ENCODE measurements around the gene PDE11A. TPM values are rescaled to one million over a fixed set of nuclear protein-coding genes. Genes with fewer than 3 reads are reported as not detected.
A peak's percentile ranks its signal among the peaks of the same experiment; 100 is the strongest.

The PDE11A gene
- polyA plus RNA-seq, 1 experiment: 0.53 TPM

GRCh38 chr2:177635696-177636095 is 436.9 kb downstream of the PDE11A start:
- no peak for TF ChIP-seq CTCF (IDR thresholded peaks at IDR 0.05; ENCODE audit: insufficient read depth, low read depth, low read length)
- CTCF ChIA-PET: no interaction called here
- H3K4me3 ChIP-seq (ENCODE audit: low read depth, low read length): no peak overlapping the region
- no peaks in the 10 kb centered on the region for H3K27me3 ChIP-seq (ENCODE audit: control insufficient read depth, insufficient read depth, low read length)
- DNase-seq (ENCODE audit: low read depth): no peak
- POLR2A ChIA-PET: no interaction called here
- H3K36me3 ChIP-seq (ENCODE audit: control insufficient read depth, insufficient read depth, low read length): no peaks in the 10 kb centered on the region

- no peaks in the 10 kb centered on the region for H3K36me3 ChIP-seq (ENCODE audit: control insufficient read depth, insufficient read depth, low read length)
- no peaks in the 10 kb centered on the region for H3K27me3 ChIP-seq (ENCODE audit: control insufficient read depth, insufficient read depth, low read length)
- no peak for TF ChIP-seq CTCF (IDR thresholded peaks at IDR 0.05; ENCODE audit: insufficient read depth, low read depth, low read length)
- ChIA-PET POLR2A (no interaction called here), CTCF (no interaction called here)
- H3K4me3 ChIP-seq (ENCODE audit: low read depth, low read length): peak overlapping the region; percentile 18; the same call in 1 of the 2 replicates
- DNase-seq (ENCODE audit: low read depth): no peak
Measured at GRCh38 chr2:177633910-177634294, 438.7 kb downstream of the PDE11A start.

GRCh38 chr2:177633111-177633510 is 439.5 kb downstream of the PDE11A start:
- no peak for TF ChIP-seq CTCF (IDR thresholded peaks at IDR 0.05; ENCODE audit: insufficient read depth, low read depth, low read length)
- Histone ChIP-seq H3K36me3 (ENCODE audit: control insufficient read depth, insufficient read depth, low read length) (no peaks in the 10 kb centered on the region), H3K27me3 (ENCODE audit: control insufficient read depth, insufficient read depth, low read length) (no peaks in the 10 kb centered on the region), H3K4me3 (ENCODE audit: low read depth, low read length) (no peak overlapping the region)
- ChIA-PET POLR2A (no interaction called here), CTCF (no interaction called here)
- no peak for DNase-seq (ENCODE audit: low read depth)

GRCh38 chr2:177631680-177632079 is 440.9 kb downstream of the PDE11A start:
- H3K4me3 ChIP-seq (ENCODE audit: low read depth, low read length): no peak overlapping the region
- no peaks in the 10 kb centered on the region for H3K27me3 ChIP-seq (ENCODE audit: control insufficient read depth, insufficient read depth, low read length)
- H3K36me3 ChIP-seq (ENCODE audit: control insufficient read depth, insufficient read depth, low read length): no peaks in the 10 kb centered on the region
- POLR2A ChIA-PET: no interaction called here
- CTCF ChIA-PET: interaction anchor here (0.5 kb wide), 1 partner anchor 136 kb away, joined by 3 read pairs; no protein-coding TSS in a partner anchor
- DNase-seq (ENCODE audit: low read depth): no peak
- no peak for TF ChIP-seq CTCF (IDR thresholded peaks at IDR 0.05; ENCODE audit: insufficient read depth, low read depth, low read length)

- ChIA-PET POLR2A (no interaction called here), CTCF (interaction anchor here (0.9 to 1.4 kb wide), 2 partner anchors 17 to 25 kb away, joined by 3 to 4 read pairs; no protein-coding TSS in a partner anchor)
- H3K4me3 ChIP-seq (ENCODE audit: low read depth, low read length): no peak overlapping the region
- H3K27me3 ChIP-seq (ENCODE audit: control insufficient read depth, insufficient read depth, low read length): no peaks in the 10 kb centered on the region
- no peaks in the 10 kb centered on the region for H3K36me3 ChIP-seq (ENCODE audit: control insufficient read depth, insufficient read depth, low read length)
- TF ChIP-seq CTCF (IDR thresholded peaks at IDR 0.05; ENCODE audit: insufficient read depth, low read depth, low read length): no peak
- no peak for DNase-seq (ENCODE audit: low read depth)
Measured at GRCh38 chr2:177629357-177630024, 443.1 kb downstream of the PDE11A start.

Measured in BJ (cell line).